Endometrium (tissue), 2 donors: ENCODE measurements around the gene FAM174B.

Experiments
- FAIRE-seq: peaks from 2 replicates; lab custom pipeline; 2012; peaks lifted over from hg19 to GRCh38; lab: Jason Lieb, UNC
- donor health status: control.
- donor health status: control.

FAM174B gene

GRCh38 chr15:92599394-92599970 lies 56.1 kb downstream of the FAM174B start:
- no peak for FAIRE-seq

- FAIRE-seq: no peak
These were observed 58.0 kb downstream of the FAM174B start for GRCh38 chr15:92597548-92597947.

DNA sequence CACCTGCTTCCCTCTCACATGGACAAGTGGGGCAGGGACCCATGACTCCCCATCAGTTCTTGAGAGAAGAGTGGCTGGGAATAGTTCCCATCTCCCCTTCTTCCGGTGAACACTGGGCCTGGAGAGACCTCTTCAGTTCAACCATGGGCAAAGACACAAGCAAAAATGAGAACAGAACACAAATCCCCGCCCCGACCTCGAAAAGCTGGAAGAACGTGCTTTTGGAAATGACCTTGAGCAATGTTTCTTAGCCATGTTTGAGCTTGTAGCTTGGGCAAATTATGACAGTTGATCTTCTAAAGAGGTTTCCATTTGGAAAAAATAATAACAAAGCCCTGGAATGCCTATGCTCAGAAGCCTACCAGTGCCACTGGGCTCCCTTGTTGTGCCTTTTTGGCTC lies 59.0 kb downstream of the FAM174B start:
- FAIRE-seq: no peak

GRCh38 chr15:92595506-92596381 lies 59.8 kb downstream of the FAM174B start:
- no peak for FAIRE-seq

- FAIRE-seq: no peak
These were observed 64.3 kb downstream of the FAM174B start for GRCh38 chr15:92591275-92591674.

DNA sequence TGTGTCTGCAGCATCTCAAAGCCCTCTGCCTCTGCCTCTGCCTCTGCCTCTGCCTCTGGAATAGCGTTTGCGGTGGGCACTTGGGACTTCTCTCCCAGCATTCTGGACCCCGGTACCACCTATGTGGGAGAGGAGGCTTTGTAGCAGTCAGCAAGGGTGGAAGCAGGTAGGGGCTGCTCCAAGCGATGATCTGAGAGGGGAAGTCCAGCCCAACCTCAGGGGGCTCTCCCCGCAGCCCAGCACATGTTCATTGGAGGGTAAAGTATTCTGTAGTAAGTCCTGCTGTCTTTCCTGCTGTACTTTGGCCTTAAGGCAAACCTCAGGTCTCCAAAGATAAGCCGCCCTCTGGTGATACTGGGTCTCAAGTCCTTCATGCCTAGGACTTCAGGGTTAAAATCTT lies 68.6 kb downstream of the FAM174B start:
- no peak for FAIRE-seq

DNA sequence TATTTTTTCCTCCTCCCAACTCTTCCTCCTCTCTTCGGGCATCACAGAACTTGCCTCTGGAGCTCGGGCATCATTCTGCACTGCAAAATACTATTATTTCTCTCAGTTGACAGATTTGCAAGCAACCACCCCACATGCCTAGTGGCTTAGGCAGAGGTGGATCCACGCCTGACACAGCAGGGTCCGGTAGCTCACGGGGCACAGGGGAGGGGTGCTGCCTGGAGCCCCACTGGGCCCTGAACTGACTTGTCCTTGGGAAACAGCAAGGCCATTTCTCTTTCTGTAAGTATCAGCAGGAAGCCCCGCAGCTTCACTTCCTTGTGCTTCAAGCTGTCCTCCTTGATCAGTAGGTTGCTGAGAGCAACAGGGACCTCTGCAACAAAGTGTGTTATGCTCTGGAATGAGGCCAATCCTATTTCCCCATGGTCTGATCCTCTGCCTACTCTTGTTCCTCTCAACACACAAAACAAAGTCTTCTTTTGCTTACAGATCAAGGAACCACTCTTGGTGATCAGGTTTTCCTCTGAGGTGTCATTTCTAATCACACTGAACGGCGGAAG lies 69.1 kb downstream of the FAM174B start:
- FAIRE-seq: no peak

DNA sequence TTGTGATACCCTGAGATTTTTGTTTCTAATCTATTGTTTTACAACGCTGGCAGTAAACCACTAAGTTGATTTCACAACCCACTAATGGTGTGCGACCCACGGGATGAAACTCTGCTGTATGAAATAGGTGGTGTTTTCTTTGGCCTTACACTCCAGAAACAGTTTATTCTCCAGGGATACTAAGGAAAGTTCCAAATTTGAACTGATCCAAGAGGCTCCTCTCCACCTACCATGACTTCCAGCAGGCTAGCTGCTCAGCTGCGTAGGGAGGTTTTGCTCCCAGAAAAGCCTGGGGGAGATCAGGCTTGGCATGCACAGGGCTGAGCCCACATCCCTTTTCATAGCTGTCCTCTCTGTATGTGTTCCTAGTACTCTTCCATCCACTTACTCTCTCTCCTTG lies 71.5 kb downstream of the FAM174B start:
- no peak for FAIRE-seq

DNA sequence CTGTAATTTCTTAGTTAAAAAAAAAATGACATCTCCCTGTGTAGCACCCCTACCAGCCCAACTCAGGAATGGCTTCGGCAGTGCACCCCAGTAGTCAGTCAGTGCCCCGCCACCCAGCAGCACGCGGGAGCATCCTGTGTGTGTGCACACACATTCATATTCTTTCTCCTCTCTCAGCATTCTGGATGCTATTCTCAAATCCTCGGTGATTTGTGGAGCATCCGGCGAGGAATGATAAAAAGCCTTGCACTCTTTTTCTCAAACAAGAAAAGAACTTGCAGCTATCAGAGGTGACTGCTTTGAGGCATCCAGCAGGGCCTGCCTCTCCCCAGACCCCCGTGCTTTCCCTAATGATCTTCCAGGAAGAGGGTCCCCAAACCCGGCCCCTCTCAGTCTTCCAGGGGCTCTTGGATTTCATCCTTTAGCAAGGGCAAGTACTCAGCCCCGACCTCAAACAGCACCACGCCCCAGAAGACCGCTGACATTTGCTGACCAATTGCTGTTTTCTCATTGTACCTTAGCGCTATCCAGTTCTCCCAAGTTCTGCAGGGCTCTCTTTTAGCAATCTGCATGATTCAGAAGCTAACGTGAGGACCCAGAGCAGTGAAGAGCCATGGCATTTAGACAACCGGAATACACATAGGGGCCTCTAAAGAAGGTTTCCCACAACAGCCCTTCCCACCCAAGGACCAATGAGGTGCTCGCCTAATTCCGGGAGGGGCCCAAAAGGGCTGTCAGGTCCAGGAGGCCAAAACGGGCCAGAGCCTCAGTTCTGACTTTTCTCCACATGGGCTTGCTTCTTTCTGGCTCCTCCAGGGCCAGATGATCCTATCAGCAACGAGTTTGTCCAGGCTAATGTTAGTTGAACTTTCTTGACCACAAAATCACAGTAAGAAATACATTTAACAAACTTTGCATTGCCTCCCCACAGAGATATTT lies 72.2 kb downstream of the FAM174B start:
- FAIRE-seq: no peak

DNA sequence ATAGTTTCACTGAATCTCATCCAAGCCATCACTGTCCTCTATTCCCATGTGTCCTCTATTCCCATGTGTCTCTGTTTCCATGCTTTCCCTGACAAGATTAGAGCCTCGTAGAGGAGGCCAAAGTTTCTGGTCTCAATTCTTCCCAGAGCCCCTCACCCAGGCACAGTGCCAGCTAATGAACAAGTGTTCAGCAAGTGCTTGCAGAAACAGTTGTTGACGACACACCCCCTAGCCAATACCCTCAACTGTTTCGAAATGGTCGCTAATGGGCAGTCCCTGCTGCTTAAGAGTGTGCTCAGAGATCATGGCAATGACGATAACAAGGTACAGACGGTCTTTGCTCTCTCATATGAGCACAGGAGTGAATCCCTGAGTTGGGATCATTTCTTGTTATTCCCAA lies 73.4 kb downstream of the FAM174B start:
- no peak for FAIRE-seq

DNA sequence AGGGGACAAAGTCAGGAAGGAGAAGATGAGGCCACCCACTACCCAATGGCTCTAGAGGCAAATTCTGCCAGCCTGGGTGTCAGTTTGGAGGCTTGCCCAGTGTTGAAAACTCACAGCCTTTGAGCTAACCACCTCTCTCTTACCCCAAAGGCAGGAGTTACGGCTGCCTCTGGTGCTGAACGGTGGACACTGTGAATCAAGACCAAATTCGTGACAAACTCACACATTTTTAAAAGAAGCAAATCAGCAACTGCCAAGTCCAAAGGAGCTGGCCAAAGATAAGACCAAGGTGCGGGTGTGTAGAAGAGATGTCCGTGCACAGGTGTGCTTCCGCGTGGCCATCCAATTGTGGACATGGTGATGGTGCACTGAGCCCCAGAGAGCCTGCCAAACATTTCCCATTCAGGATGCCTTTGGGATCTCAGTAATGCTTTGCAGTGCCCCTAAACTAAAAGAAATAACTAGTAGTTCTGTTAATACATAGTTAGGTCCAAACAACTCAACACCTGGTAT lies 74.6 kb downstream of the FAM174B start:
- no peak for FAIRE-seq

GRCh38 chr15:92580521-92580920 lies 75.1 kb downstream of the FAM174B start:
- no peak for FAIRE-seq

- no peak for FAIRE-seq
These were observed 75.6 kb downstream of the FAM174B start for GRCh38 chr15:92579931-92580470.

GRCh38 chr15:92579486-92579885 lies 76.1 kb downstream of the FAM174B start:
- FAIRE-seq: no peak

DNA sequence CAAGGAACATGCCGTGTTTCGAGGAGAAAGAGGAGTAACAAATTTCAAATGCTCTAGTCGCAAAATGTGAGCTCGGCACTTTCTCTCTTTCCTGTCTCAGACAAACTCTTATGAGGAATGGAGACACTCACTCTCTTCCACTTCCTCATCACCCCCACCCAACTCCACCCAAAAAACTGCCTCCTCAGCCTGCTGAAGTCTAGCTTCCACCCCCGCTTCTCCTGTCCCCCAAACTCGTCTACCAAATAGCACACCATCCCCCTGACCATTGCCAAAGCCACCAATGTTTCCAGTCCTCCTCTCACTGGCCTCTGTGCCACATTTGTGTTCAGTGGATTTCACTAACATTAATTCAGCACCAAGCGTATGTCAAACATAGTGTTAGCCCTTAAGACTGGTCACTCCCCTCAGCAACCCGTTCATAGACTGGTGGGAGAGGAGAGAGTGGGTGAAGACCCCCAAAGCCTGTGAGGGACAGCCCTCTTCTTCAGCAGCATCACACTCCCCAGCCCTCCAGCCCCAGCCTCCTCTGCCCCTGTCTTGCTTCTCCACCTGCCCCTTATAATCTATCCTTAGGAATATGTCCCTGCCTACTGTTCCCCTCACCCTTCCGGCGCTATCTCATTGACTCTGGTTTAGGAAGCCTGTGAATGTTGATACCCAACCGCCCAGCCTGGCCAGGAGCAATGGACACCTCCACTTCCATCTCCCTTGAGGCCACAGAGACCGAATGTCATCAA lies 77.3 kb downstream of the FAM174B start:
- no peak for FAIRE-seq

GRCh38 chr15:92576597-92577200 lies 78.9 kb downstream of the FAM174B start:
- FAIRE-seq: no peak

DNA sequence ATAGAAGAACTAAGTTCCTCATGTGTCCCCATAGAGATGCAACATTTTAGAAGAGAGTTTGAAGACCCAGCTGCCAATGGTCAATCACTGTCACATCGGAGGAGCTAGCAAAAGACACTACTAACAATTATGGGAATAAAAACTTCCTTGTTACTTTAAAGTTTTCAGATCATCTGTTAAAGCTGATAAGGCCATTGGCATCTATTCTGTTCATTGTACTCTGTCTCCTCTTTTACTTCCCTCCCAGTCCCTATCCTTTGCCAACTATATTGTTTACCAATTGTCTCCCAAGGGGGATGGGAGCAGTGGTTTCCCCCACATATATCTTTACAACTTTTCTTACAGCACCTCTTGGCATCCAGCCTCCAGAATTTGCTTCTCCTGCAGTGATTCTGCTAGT lies 81.0 kb downstream of the FAM174B start:
- no peak for FAIRE-seq

- no peak for FAIRE-seq
These were observed 81.4 kb downstream of the FAM174B start for GRCh38 chr15:92574161-92574560.

GRCh38 chr15:92571824-92572223 lies 83.8 kb downstream of the FAM174B start:
- FAIRE-seq: no peak

- FAIRE-seq: no peak
These were observed 85.2 kb downstream of the FAM174B start for GRCh38 chr15:92570391-92570790.

DNA sequence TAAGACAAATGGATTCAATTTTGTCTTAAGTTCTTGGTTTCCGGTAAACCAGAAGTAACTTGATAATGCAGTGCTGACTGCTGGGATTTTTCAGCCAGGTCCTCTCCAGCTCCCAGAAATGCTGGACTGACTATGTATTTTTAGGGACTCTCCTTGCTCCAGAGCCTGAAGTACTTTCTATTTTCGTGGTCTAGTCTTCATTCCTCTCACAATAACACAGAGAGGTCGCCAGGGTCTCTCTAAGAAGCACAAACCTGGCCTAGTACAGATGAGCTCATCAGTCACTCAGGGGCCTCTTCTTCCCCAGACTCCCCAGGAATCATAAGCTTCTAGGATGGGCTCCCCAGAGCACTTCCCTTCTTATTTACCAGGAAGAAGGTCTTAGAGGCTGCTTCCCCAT lies 85.8 kb downstream of the FAM174B start:
- no peak for FAIRE-seq
